Retinal pigment epithelial cell (primary cell): ENCODE measurements around the gene RGS12.

ENCODE experiments used
- DNase-seq: peaks from one replicate; pipeline ENCODE4 v3.0.0-alpha.2; 2010; ENCODE audit warnings: low read depth
- H3K4me3 ChIP-seq: 2 replicates; pipeline ENCODE4 v1.5.1; 2011; ENCODE audit warnings: mild to moderate bottlenecking, low read length, control low read depth, moderate library complexity
- CTCF ChIP-seq: conservative IDR thresholded peaks from 2 replicates; pipeline ENCODE4 v1.5.1; 2011; ENCODE audit warnings: low read depth, low read length, control low read depth, inconsistent platforms

Gene RGS12

GRCh38 chr4:3284734-3285557 lies 7.9 kb upstream of the RGS12 start:
- TF ChIP-seq CTCF, result no peak
- H3K4me3 ChIP-seq, result no peak overlapping the region
- no peak for DNase-seq

GRCh38 chr4:3285558-3286334 lies 7.1 kb upstream of the RGS12 start:
- no peak overlapping the region for H3K4me3 ChIP-seq
- TF ChIP-seq CTCF, result no peak
- no peak for DNase-seq

- H3K4me3 ChIP-seq, result no peak overlapping the region
- TF ChIP-seq CTCF, result no peak
- DNase-seq, result no peak
These were observed 6.3 kb upstream of the RGS12 start for GRCh38 chr4:3286335-3287175.

- DNase-seq, result no peak
These were observed 5.4 kb upstream of the RGS12 start for GRCh38 chr4:3287271-3287971.

GRCh38 chr4:3287972-3288570 lies 4.8 kb upstream of the RGS12 start:
- DNase-seq, result no peak
- no peak for TF ChIP-seq CTCF
- no peak overlapping the region for H3K4me3 ChIP-seq

More at GRCh38 chr4:3287271-3287971, 5.4 kb upstream of the RGS12 start:
- TF ChIP-seq CTCF, result no peak
- no peak overlapping the region for H3K4me3 ChIP-seq

- no peak for DNase-seq
- no peak for TF ChIP-seq CTCF
- H3K4me3 ChIP-seq, result no peak overlapping the region
These were observed 4.2 kb upstream of the RGS12 start for GRCh38 chr4:3288571-3289094.
